Raji (cell line): ENCODE measurements around the gene OSBPL7.

Experiments
- POLR2A ChIP-seq: IDR thresholded peaks from 2 replicates; pipeline ENCODE4 v1.6.1; 2011; ENCODE audit warnings: low read depth, low read length, control low read depth; ENCODE audit not compliant: insufficient read depth

The OSBPL7 gene

GRCh38 chr17:47850692-47851573, 29.3 kb upstream of the OSBPL7 start, which contains the start of gene SP6:
SP6 (minus strand) TSS chr17:47851163; CDS start chr17:47848429, 2,734 bp downstream.
- no peak for TF ChIP-seq POLR2A

- TF ChIP-seq POLR2A = no peak
Observed at GRCh38 chr17:47850373-47850691, 28.7 kb upstream of the OSBPL7 start.

- no peak for TF ChIP-seq POLR2A
Observed at GRCh38 chr17:47848198-47848513, 26.6 kb upstream of the OSBPL7 start.

- no peak for TF ChIP-seq POLR2A
Observed at GRCh38 chr17:47847341-47848197, 26.0 kb upstream of the OSBPL7 start.

- TF ChIP-seq POLR2A = no peak
Observed at GRCh38 chr17:47846716-47847340, 25.2 kb upstream of the OSBPL7 start.

- no peak for TF ChIP-seq POLR2A
Observed at GRCh38 chr17:47845716-47846075, 24.1 kb upstream of the OSBPL7 start.

- no peak for TF ChIP-seq POLR2A
Observed at GRCh38 chr17:47844814-47845715, 23.5 kb upstream of the OSBPL7 start.

GRCh38 chr17:47844227-47844626, 22.6 kb upstream of the OSBPL7 start:
- TF ChIP-seq POLR2A = no peak

- no peak for TF ChIP-seq POLR2A
Observed at GRCh38 chr17:47843391-47843730, 21.8 kb upstream of the OSBPL7 start.

- TF ChIP-seq POLR2A = no peak
Observed at GRCh38 chr17:47841488-47842291, 20.1 kb upstream of the OSBPL7 start.

- peak; percentile 57; the same call in 1 of the 2 replicates for TF ChIP-seq POLR2A
Observed at GRCh38 chr17:47840742-47841487, 19.3 kb upstream of the OSBPL7 start, which contains the start of gene SCRN2. SCRN2 (minus strand) TSS chr17:47841273; CDS start chr17:47840843, 430 bp downstream.

- no peak for TF ChIP-seq POLR2A
Observed at GRCh38 chr17:47840001-47840741, 18.6 kb upstream of the OSBPL7 start.
